ENCODE results near the gene SEPTIN8. TPM values are rescaled to one million over a fixed set of nuclear protein-coding genes. Genes with fewer than 3 reads are reported as not detected.

The SEPTIN8 gene
- total and polyA plus RNA-seq, 11 donors = 11.0 to 47.6 (median 33.6) TPM

DNA sequence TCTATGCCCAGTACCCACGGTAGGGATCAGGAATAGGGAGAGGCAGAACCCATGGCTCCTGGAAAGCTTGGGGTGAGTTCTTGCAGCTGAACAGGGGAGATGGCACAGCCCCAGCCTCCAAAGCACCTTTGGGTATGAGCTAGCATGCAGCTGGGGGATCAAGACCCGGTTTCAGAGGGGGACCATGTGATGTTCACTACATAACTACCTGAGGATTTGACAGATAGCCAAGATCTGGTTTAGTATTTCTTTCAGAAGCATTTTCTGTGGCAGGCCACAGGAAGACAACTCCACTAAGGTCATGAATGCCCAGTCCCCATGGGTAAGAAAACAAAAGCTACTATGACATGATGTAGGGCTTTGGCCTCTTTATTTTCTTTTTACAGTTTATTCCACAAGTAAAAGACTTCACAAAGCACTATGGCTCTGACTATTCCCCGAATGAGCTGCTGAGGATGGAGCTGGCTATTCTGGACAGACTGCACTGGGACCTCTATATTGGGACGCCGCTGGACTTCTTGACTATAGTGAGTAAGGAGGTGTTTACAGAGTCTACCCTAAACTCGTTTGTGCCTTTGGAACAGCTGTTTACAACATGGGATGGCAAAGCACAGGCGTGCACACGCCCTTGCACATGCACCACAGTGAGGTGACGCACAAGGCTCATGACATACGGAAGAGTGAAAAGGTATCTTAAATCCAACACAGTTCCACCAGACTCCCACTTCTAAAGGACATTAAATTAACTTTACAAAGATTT is 26.4 kb downstream of the SEPTIN8 start:
- no peak for ATAC-seq
- Histone ChIP-seq H3K4me1 (peaks cover 0 to 13% (median 9%) of the 10 kb centered on the region in 12 donors), H3K27ac (no peak overlapping the region)

DNA sequence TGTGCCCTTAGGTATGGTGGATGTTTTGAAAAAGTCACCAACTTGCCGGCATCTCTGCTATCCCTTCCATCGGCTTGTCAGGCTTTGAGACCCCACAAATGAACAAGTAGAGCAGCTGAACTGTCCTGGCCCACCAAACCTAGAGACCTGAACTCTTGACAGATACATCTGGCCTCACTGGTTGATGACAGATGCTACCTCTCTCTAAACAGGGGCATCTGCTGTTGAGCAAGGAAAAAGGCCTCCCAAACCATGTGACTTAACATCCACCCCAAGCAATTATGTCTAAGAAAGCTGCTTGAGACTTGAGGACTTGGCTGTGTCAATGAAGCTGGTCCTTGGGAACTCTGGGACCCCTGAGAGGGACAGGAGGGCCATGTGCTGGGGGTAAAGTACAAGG is 27.5 kb downstream of the SEPTIN8 start:
- WGBS, 4 donors = 94 to 99% (median 96%) methylated on average over 2 of the region's 2 CpGs
- H3K4me1 ChIP-seq = peaks cover 0 to 13% (median 9%) of the 10 kb centered on the region in 12 donors
- no peaks in the 10 kb centered on the region for H3K9me3 ChIP-seq
- TF ChIP-seq POLR2A (IDR thresholded peaks at IDR 0.05) = no peak
- TF ChIP-seq, protein P1, sequence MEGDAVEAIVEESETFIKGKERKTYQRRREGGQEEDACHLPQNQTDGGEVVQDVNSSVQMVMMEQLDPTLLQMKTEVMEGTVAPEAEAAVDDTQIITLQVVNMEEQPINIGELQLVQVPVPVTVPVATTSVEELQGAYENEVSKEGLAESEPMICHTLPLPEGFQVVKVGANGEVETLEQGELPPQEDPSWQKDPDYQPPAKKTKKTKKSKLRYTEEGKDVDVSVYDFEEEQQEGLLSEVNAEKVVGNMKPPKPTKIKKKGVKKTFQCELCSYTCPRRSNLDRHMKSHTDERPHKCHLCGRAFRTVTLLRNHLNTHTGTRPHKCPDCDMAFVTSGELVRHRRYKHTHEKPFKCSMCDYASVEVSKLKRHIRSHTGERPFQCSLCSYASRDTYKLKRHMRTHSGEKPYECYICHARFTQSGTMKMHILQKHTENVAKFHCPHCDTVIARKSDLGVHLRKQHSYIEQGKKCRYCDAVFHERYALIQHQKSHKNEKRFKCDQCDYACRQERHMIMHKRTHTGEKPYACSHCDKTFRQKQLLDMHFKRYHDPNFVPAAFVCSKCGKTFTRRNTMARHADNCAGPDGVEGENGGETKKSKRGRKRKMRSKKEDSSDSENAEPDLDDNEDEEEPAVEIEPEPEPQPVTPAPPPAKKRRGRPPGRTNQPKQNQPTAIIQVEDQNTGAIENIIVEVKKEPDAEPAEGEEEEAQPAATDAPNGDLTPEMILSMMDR (IDR thresholded peaks at IDR 0.05) = no peak
- peaks cover 0 to 14% (median 0%) of the 10 kb centered on the region in 9 donors for H3K36me3 ChIP-seq
- DNase-seq = no peak
- H3K4me3 ChIP-seq = no peak overlapping the region
- intact Hi-C loops (cut with DNase I) = no loop called here
- peaks cover 0 to 37% (median 4%) of the 10 kb centered on the region in 9 donors for H3K27me3 ChIP-seq
- no peak for ATAC-seq
- no peak overlapping the region for H3K27ac ChIP-seq

More for the DNA sequence above, 26.4 kb downstream of the SEPTIN8 start:
- TF ChIP-seq POLR2A (IDR thresholded peaks at IDR 0.05) = no peak
- TF ChIP-seq, protein P1 (IDR thresholded peaks at IDR 0.05) = no peak
- Histone ChIP-seq H3K9me3 (no peaks in the 10 kb centered on the region), H3K4me3 (no peak overlapping the region), H3K36me3 (peaks cover 0 to 14% (median 0%) of the 10 kb centered on the region in 9 donors), H3K27me3 (peaks cover 0 to 29% (median 0%) of the 10 kb centered on the region in 9 donors)
- intact Hi-C loops (cut with DNase I) = loop anchor here in 5 of 10 donors (5.0 to 10.0 kb wide), 4 partner anchors 64 to 74 kb away; partner anchors contain the start of gene SOWAHA (in 1 of the 5)
- DNase-seq = no peak
- WGBS, 4 donors = 77 to 90% (median 84%) methylated on average over 10 of the region's 10 CpGs

DNA sequence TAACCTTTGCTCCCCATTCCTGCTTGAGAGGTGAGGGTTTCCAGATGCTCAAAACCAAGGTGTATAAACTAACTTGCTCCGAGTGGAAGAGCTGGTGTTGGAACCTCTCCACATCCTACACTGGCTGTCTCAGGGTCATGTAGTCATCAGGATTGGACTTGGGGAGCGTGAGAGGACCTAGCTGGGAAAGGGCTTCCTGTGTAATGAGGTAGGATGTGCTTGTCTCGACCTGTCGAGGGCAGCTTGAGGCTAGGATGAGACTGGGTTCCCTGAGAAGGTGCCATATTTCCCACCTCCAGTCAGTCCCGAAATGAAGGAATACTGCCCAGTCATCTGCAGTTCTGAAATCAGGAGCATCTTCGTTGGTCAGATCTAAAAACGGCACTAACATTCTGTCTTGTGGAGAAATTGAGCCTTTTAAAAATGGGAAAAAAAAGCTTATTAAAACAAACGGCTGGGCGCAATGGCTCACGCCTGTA is 28.5 kb downstream of the SEPTIN8 start:
- peaks cover 0 to 13% (median 9%) of the 10 kb centered on the region in 12 donors for H3K4me1 ChIP-seq
- intact Hi-C loops (cut with DNase I) = no loop called here
- TF ChIP-seq POLR2A (IDR thresholded peaks at IDR 0.05) = no peak
- TF ChIP-seq, protein P1 (IDR thresholded peaks at IDR 0.05) = no peak
- peaks cover 0 to 43% (median 10%) of the 10 kb centered on the region in 9 donors for H3K27me3 ChIP-seq
- peaks cover 0 to 10% (median 0%) of the 10 kb centered on the region in 9 donors for H3K36me3 ChIP-seq
- H3K27ac ChIP-seq = no peak overlapping the region
- no peaks in the 10 kb centered on the region for H3K9me3 ChIP-seq
- no peak for DNase-seq
- ATAC-seq = no peak
- whole genome bisulfite sequencing, 4 donors = 90 to 96% (median 94%) methylated on average over 9 to 10 of the region's 10 CpGs
- H3K4me3 ChIP-seq = no peak overlapping the region
